Panc1 (cell line): ENCODE data around the gene POMT2.

Experiments
- CTCF ChIP-seq: fragments of 450-650 bp; IDR thresholded peaks from 2 replicates; pipeline ENCODE4 v1.5.1; 2017; ENCODE audit warnings: mild to moderate bottlenecking
- POLR2AphosphoS5 ChIP-seq: IDR thresholded peaks from 2 replicates; pipeline ENCODE4 v1.6.1; 2012; ENCODE audit warnings: mild to moderate bottlenecking, low read depth, low read length, moderate library complexity
- SIN3A ChIP-seq: IDR thresholded peaks from 2 replicates; pipeline ENCODE4 v1.6.1; 2012; ENCODE audit warnings: low read depth, mild to moderate bottlenecking, low read length, moderate library complexity, borderline replicate concordance; ENCODE audit not compliant: insufficient read depth
- TCF7L2 ChIP-seq: IDR thresholded peaks from 2 replicates; pipeline ENCODE4 v1.6.1; 2011; ENCODE audit warnings: mild to moderate bottlenecking, low read depth, low read length, inconsistent platforms
- TF ChIP-seq, protein P1 (sequence below), 2 experiments: IDR thresholded peaks; 2 replicates each; pipeline ENCODE4 v1.6.1; 2011 to 2012; ENCODE audit warnings: low read depth in 2 of 2, control low read depth in 1 of 2, low read length in 1 of 2, mild to moderate bottlenecking in 1 of 2, moderate library complexity in 1 of 2; ENCODE audit not compliant: insufficient read depth in 1 of 2

DNA sequence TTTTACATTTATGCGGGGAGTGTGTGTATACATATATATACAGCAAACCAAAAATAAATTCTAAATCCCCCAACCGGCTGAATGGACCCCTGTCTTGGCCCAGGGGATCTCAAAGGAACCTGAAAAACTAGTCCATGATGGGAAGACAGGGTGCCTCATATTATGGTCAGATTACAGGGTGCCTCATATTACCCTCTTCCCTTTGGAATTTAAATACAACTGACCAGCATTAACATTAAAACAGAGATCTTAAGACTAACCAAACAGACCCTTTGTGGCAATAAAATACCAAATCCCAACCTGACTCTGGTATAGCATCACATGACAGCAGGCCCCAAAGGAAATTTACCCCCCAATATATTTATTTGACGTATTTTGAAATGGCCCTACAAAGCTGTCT is 17.2 kb upstream of the POMT2 start:
- TF ChIP-seq SIN3A (no peak), CTCF (no peak), POLR2AphosphoS5 (no peak), TCF7L2 (no peak)
- TF ChIP-seq, protein P1, sequence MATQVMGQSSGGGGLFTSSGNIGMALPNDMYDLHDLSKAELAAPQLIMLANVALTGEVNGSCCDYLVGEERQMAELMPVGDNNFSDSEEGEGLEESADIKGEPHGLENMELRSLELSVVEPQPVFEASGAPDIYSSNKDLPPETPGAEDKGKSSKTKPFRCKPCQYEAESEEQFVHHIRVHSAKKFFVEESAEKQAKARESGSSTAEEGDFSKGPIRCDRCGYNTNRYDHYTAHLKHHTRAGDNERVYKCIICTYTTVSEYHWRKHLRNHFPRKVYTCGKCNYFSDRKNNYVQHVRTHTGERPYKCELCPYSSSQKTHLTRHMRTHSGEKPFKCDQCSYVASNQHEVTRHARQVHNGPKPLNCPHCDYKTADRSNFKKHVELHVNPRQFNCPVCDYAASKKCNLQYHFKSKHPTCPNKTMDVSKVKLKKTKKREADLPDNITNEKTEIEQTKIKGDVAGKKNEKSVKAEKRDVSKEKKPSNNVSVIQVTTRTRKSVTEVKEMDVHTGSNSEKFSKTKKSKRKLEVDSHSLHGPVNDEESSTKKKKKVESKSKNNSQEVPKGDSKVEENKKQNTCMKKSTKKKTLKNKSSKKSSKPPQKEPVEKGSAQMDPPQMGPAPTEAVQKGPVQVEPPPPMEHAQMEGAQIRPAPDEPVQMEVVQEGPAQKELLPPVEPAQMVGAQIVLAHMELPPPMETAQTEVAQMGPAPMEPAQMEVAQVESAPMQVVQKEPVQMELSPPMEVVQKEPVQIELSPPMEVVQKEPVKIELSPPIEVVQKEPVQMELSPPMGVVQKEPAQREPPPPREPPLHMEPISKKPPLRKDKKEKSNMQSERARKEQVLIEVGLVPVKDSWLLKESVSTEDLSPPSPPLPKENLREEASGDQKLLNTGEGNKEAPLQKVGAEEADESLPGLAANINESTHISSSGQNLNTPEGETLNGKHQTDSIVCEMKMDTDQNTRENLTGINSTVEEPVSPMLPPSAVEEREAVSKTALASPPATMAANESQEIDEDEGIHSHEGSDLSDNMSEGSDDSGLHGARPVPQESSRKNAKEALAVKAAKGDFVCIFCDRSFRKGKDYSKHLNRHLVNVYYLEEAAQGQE (IDR thresholded peaks at IDR 0.05; ENCODE audit: insufficient read depth in 1 of 2, low read depth in 2 of 2, low read length in 1 of 2), result no peak
